Activated T-helper 2 cell treated with anti-CD3 and anti-CD28 coated beads, Interferon-gamma antibody, Interleukin-2, Interleukin-4, amounts not matched to agents 10 μg/mL and 5 μg/mL and 100 μg/mL, durations not matched to agents 14 hours and 24 hours and 36 hours (primary cell): ENCODE results near the gene CAMK1D. TPM values are rescaled to one million over a fixed set of nuclear protein-coding genes. Genes with fewer than 3 reads are reported as not detected.
"Not testable (repeated sequence)": the region's sequence is repeated elsewhere in the genome, so short reads cannot be mapped to it uniquely, and the experiment has no call there.

Experiments
- DNase-seq: peaks from one replicate; pipeline ENCODE4 v3.0.0; 2021; ENCODE audit warnings: low spot score
- H3K27ac Mint-ChIP-seq: one replicate; pipeline ENCODE4 v1.8.0; 2021; ENCODE audit warnings: mixed read lengths
- H3K27me3 Mint-ChIP-seq: one replicate; pipeline ENCODE4 v1.8.0; 2021; ENCODE audit warnings: low read depth, mixed read lengths
- H3K36me3 Mint-ChIP-seq: one replicate; pipeline ENCODE4 v1.8.0; 2021; ENCODE audit warnings: low read depth, mixed read lengths
- H3K4me1 Mint-ChIP-seq: one replicate; pipeline ENCODE4 v1.8.0; 2021; ENCODE audit warnings: low read depth, mixed read lengths
- H3K4me3 Mint-ChIP-seq: one replicate; pipeline ENCODE4 v1.8.0; 2021; ENCODE audit warnings: low read depth, mild to moderate bottlenecking, moderate library complexity, mixed read lengths
- H3K9me3 Mint-ChIP-seq: one replicate; pipeline ENCODE4 v1.8.0; 2021; ENCODE audit warnings: mixed read lengths
- intact Hi-C: fragments of 100-400 bp; cut with micrococcal nuclease; formaldehyde crosslinking; loops from one replicate; pipeline ENCODE4 v1.15.1; 2023
- total RNA-seq: library from RNA; stranded (reverse); gene quantifications from 2 replicates; pipeline ENCODE4 v1.2.3, GENCODE V29; 2022

Gene CAMK1D
- total RNA-seq, 1 donor from 2014 or later = 5.7 TPM

DNA sequence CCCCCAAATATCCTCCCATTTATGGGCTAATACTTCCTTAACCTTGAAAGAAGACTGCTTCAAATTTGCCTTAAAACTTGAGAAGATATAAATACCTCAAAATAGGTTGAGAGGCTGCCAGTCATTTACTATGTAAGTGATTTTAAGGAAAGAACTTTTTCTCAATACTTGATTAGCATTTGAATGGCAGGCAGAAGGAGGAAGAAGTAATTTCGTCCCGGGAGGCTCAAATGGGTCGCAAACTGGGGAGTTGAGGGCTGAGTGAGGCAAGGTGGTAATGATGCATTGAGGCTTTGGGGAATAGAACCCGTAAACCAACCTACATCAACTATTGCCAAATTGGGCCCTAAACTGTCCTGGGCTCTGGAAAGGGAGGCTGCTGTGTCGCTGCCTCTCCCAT, 11.1 kb downstream of the CAMK1D start:
- no peaks in the 10 kb centered on the region for H3K9me3 Mint-ChIP-seq
- intact Hi-C loops = no loop called here
- H3K36me3 Mint-ChIP-seq = peaks cover 3% of the 10 kb centered on the region
- H3K4me1 Mint-ChIP-seq = peaks cover 7% of the 10 kb centered on the region
- DNase-seq = no peak
- H3K27me3 Mint-ChIP-seq = peaks cover 17% of the 10 kb centered on the region
- no peak overlapping the region for H3K4me3 Mint-ChIP-seq
- H3K27ac Mint-ChIP-seq = no peak overlapping the region

DNA sequence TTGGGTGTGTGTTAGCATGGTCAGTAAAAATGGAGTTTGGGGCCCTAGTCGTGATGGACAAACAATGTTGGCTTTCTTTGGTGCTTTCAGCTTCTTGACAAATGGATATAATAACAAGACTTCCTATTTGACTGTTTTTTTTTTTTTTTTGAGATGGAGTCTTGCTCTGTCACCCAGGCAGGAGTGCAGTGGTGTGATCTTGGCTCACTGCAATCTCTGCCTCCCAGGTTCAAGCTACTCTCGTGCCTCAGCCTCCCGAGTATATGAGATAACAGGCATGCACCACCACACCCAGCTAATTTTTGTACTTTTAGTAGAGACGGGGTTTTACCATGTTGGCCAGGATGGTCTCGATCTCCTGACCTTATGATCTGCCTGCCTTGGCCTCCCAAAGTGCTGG, 11.8 kb downstream of the CAMK1D start:
- DNase-seq, H3K27ac Mint-ChIP-seq, H3K4me3 Mint-ChIP-seq, H3K9me3 Mint-ChIP-seq, H3K36me3 Mint-ChIP-seq, intact Hi-C loops, H3K4me1 Mint-ChIP-seq: not testable (repeated sequence)
- peaks cover 15% of the 10 kb centered on the region for H3K27me3 Mint-ChIP-seq

DNA sequence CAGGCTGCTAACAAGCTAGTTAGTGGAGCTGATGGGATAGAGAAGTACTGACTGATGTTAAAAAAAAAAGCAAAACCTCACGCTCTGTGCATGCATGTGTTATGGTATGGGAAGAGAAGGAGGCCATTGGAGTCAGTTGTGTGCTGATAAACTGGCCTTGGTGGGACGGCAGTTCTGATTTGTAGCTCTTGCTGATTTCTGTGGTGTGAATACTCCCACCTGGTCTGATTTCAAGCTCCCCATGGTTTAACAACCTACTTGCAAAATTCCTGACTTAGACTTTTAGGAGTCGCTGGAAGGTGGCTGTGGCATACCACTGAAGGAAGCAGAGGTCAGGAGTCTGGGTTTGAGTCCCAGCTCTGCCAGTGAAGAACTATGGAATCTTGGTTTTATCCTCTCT, 15.2 kb downstream of the CAMK1D start:
- Mint-ChIP-seq H3K27ac (no peak overlapping the region), H3K4me1 (peaks cover 15% of the 10 kb centered on the region), H3K27me3 (peaks cover 2% of the 10 kb centered on the region)

DNA sequence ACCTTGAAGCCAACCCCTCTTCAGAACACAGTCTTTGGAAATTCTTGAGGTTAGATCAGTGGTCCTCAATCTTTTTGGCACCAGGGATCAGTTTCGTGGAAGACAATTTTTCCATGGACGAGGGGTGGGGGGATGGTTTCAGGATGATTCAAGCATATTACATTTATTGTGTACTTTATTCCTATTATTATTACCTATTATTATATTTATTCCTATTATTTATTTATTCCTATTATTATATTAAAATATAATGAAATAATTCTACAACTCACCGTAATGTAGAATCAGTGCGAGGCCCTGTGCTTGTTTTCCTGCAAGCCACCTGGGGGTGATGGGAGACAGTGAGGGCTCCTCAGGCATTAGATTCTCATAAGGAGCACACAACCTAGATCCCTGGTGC, 17.9 kb downstream of the CAMK1D start:
- H3K4me3 Mint-ChIP-seq = no peak overlapping the region

More for the DNA sequence above, 15.2 kb downstream of the CAMK1D start:
- no peak overlapping the region for H3K4me3 Mint-ChIP-seq
- H3K36me3 Mint-ChIP-seq = peaks cover 6% of the 10 kb centered on the region
- DNase-seq = no peak
- H3K9me3 Mint-ChIP-seq = no peaks in the 10 kb centered on the region
- intact Hi-C loops = no loop called here

DNA sequence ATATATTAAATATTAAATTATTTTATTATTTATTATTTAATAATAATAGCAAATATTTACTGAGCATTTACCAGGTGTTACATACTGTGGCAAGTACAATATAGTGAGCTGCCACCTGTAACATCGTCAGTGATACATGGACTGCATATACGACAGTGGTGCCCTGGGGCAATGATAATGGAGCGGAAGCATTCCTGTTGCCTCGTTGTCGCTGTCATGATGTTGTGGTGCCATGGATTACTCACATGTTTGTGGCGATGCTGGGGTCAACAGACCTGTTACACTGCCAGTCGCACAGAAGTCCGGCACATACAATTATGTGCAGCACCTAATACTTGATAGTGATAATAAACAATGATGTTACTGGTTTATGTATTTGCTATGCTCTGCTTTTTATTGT, 20.6 kb downstream of the CAMK1D start:
- Mint-ChIP-seq H3K4me3 (no peak overlapping the region), H3K36me3 (peaks cover 3% of the 10 kb centered on the region), H3K27me3 (no peaks in the 10 kb centered on the region), H3K27ac (no peak overlapping the region), H3K9me3 (no peaks in the 10 kb centered on the region), H3K4me1 (peaks cover 14% of the 10 kb centered on the region)
- no peak for DNase-seq
- intact Hi-C loops = loop anchor here (5.0 kb wide), 2 partner anchors 37 to 77 kb away; no protein-coding TSS in a partner anchor

More for the DNA sequence above, 17.9 kb downstream of the CAMK1D start:
- intact Hi-C loops = loop anchor here (5.0 kb wide), 2 partner anchors 40 to 80 kb away; no protein-coding TSS in a partner anchor
- H3K9me3 Mint-ChIP-seq = no peaks in the 10 kb centered on the region
- DNase-seq = no peak
- H3K36me3 Mint-ChIP-seq = peaks cover 6% of the 10 kb centered on the region
- H3K27me3 Mint-ChIP-seq = no peaks in the 10 kb centered on the region
- H3K27ac Mint-ChIP-seq = no peak overlapping the region
- peaks cover 14% of the 10 kb centered on the region for H3K4me1 Mint-ChIP-seq

DNA sequence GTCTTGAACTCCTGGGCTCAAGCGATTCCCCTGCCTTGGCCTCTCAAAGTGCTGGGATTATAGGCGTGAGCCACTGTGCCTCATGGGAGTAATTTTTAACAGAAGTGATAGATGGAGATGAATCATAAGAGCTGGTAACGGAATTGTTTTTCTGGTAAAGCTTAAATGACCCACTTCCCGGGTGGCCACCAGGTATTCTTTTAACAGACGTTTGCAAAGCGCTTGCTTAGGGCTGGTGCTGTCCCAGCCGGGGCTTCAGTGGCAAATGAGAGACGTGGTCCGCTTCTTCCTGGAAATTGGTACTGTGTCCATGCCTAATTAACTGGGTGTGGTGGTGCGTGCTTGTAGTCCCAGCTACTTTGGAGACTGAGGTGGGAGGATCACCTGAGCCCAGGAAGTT, 23.5 kb downstream of the CAMK1D start:
- Mint-ChIP-seq H3K9me3 (no peaks in the 10 kb centered on the region), H3K36me3 (no peaks in the 10 kb centered on the region), H3K4me1 (no peaks in the 10 kb centered on the region), H3K27ac (no peak overlapping the region), H3K27me3 (no peaks in the 10 kb centered on the region), H3K4me3 (no peak overlapping the region)
- intact Hi-C loops = no loop called here
- DNase-seq = no peak

DNA sequence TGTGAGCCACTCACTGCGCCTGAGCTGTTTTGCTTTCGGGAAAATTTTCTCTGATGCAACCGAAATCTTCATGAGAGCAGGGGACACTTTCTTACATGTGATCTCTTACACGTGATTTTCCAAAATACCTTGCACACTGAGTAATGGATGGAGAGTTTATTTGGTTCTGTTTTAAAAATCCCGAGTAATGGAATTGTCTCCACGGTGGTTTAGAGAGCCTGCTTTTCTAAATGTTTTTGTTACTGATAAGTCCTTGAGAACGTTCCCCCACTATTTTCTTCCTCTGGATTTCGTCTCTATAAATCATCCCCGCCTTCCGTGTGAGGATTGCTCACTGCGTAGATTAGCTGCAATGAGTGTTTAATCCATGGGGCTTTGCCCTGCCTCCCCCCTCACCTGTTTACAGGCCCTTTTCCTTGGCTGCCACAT, 25.7 kb downstream of the CAMK1D start:
- intact Hi-C loops = no loop called here
- H3K4me3 Mint-ChIP-seq = no peak overlapping the region
- DNase-seq = no peak
- no peaks in the 10 kb centered on the region for H3K36me3 Mint-ChIP-seq
- no peaks in the 10 kb centered on the region for H3K9me3 Mint-ChIP-seq
- H3K4me1 Mint-ChIP-seq = no peaks in the 10 kb centered on the region
- no peaks in the 10 kb centered on the region for H3K27me3 Mint-ChIP-seq
- no peak overlapping the region for H3K27ac Mint-ChIP-seq

DNA sequence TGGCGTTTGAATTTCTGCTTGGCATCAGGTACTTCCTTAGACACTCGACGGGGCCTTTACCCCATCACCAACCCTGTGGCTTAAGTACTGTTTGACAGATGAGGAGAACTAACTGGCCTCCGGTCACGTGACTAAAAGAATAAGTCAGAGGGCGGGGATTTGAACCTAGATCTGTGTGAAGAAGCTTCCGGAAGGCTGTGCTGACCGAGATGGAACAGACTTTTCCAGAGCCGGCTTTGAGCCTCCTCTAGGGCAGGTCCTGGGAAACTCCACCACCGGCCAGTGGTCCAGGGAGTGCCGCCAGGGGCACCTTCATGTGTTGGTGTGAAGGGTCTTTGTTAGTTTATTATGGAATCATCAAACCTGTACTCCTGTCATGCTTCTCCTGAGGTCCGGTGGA, 26.9 kb downstream of the CAMK1D start:
- H3K9me3 Mint-ChIP-seq = no peaks in the 10 kb centered on the region
- H3K27me3 Mint-ChIP-seq = no peaks in the 10 kb centered on the region
- H3K4me3 Mint-ChIP-seq = no peak overlapping the region
- no peak for DNase-seq
- H3K27ac Mint-ChIP-seq = no peak overlapping the region
- H3K36me3 Mint-ChIP-seq = no peaks in the 10 kb centered on the region
- H3K4me1 Mint-ChIP-seq = no peaks in the 10 kb centered on the region
- intact Hi-C loops = no loop called here

DNA sequence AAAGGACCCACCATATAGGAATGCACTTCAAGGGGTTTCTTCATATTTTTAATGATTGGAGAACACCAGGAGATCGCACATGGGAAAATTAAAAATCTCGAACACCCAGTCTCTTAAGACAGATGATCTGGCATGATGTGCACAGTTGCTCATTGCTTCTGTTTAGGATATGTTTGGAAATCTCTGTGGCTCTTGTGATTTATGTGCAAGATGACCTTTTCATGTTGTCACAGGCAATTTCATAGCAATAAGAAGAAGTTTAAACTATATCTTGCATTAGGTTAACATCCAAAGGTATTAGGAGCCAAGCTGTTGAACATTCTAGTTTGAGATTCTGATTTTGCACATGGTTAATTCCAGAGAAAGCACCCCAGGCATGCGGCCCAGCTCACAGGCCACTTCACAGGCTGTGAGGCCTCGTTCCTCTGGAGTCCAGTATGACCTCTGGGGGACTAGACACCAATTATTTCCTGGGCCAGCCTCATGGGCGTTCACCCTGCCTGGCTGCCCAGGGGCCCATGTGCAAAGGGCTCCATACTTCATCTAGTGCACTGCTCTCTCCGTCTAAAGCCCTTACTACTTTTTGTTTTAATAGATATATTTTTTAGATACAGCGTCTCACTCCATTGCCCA, 28.4 kb downstream of the CAMK1D start:
- intact Hi-C loops = no loop called here
- Mint-ChIP-seq H3K4me1 (peaks cover 9% of the 10 kb centered on the region), H3K9me3 (no peaks in the 10 kb centered on the region), H3K27me3 (no peaks in the 10 kb centered on the region), H3K36me3 (no peaks in the 10 kb centered on the region), H3K4me3 (no peak overlapping the region), H3K27ac (no peak overlapping the region)
- DNase-seq = no peak

DNA sequence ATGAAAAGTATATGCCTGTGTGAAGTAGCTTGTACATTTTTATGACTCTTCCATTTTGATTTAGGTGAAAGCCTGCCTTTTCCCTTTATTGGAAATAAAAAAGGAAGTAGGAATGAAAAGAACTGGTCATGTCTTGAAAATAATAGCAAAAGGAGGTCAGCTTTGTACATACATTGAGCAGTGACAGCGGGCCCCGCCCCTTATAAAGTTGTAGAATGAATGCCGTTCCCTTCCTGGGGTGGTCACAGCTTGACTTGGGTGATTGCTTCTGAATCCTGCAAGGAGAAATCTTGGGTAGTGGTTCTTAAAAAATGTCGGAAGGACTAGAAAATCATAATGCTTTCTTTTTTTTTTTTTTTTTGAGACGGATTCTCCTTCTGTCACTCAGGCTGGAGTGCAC, 31.7 kb downstream of the CAMK1D start:
- intact Hi-C loops = no loop called here
- Mint-ChIP-seq H3K9me3 (peaks cover 20% of the 10 kb centered on the region), H3K4me1 (peaks cover 10% of the 10 kb centered on the region), H3K27me3 (no peaks in the 10 kb centered on the region), H3K4me3 (no peak overlapping the region), H3K27ac (no peak overlapping the region), H3K36me3 (no peaks in the 10 kb centered on the region)
- no peak for DNase-seq

DNA sequence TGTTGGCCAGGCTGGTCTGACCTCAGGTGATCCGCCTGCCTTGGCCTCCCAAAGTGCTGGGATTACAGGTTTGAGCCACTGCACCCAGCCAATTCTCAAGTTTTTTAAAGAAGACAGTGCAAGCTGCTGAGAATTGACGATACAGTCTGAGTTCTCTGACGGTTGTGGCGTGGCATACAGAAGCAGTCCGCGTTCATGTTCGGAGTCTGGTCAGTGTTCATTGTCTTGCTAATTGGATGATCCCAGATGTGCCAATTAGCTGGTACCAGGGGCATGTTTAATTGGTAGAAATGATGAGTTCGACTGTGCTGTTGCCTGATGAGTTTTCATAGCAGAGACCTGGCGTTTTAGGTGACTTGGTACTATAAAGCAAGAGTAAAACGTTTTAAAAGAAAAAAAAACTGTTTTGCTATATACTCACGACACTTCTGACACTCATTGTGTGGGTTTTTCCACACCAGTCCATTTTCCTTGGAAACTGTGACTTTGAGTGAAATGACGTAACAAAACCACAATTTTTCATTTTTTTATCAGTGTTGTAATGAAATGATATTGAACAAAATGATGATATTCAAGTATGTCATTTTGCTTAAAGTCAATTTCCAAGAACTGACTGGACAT, 32.3 kb downstream of the CAMK1D start:
- Mint-ChIP-seq H3K27me3 (no peaks in the 10 kb centered on the region), H3K4me1 (peaks cover 10% of the 10 kb centered on the region), H3K9me3 (peaks cover 20% of the 10 kb centered on the region), H3K27ac (peak overlapping the region; percentile 71), H3K4me3 (no peak overlapping the region), H3K36me3 (no peaks in the 10 kb centered on the region)
- intact Hi-C loops = no loop called here
- DNase-seq = no peak

DNA sequence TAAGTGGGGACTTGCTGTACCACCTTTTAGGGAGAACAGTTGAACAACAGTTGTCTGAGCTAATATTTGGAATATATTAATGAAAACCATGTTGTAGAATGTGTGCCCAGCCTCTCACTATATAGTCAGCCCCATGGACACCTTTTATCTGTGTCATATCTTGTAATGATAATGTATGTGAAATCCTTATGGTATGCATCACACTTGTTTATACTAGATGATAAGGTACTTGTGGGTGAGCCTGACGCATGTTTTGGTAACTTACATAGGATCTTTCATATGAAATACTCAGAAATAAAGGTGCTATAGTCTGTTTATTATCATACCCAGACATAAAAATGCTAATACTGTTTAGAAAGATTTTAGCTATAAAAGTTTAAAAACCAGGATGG, 32.8 kb downstream of the CAMK1D start:
- intact Hi-C loops = no loop called here
- H3K9me3 Mint-ChIP-seq = peaks cover 20% of the 10 kb centered on the region
- H3K27ac Mint-ChIP-seq = peak overlapping the region; percentile 71
- H3K4me1 Mint-ChIP-seq = peaks cover 10% of the 10 kb centered on the region
- no peak overlapping the region for H3K4me3 Mint-ChIP-seq
- H3K36me3 Mint-ChIP-seq = no peaks in the 10 kb centered on the region
- no peaks in the 10 kb centered on the region for H3K27me3 Mint-ChIP-seq
- DNase-seq = no peak

DNA sequence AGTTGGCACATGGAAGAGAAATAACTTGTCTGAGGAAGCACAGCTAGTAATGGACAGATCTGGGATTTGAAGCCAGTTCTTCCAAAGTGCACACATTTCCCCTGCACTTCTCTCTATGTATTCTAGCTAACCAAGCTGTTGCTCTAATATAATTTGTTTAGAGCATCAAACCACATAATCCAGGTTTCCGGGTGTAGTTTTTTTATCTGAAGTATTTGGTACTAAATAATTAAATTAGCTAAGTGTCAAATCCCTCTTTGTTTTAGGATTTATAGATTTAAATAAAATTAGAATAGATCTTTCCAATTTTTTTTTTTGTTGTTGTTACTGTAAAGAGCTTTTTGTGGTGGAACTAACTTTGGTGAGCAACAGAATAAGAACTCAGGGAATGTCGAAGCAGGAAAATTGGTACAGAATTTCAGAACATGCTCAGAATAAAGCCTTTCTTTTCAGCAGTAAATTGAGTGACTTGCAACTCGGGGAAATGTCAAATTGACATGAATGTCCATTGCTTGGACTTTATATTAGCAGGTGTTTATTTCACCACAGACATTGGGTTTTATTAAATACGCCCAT, 33.7 kb downstream of the CAMK1D start:
- H3K4me3 Mint-ChIP-seq = no peak overlapping the region
- no peaks in the 10 kb centered on the region for H3K36me3 Mint-ChIP-seq
- H3K4me1 Mint-ChIP-seq = peaks cover 10% of the 10 kb centered on the region
- DNase-seq = no peak
- H3K9me3 Mint-ChIP-seq = peaks cover 20% of the 10 kb centered on the region
- H3K27me3 Mint-ChIP-seq = no peaks in the 10 kb centered on the region
- H3K27ac Mint-ChIP-seq = no peak overlapping the region
- intact Hi-C loops = no loop called here
